Ascending aorta (tissue), 2 donors: ENCODE results near the gene PITPNM1. TPM values are rescaled to one million over a fixed set of nuclear protein-coding genes. Genes with fewer than 3 reads are reported as not detected.

Experiments
- DNase-seq, 2 donors: peaks; one replicate each; pipeline ENCODE4 v3.0.0-alpha.2; 2019; ENCODE audit warnings: low spot score in 2 of 2
- H3K27ac ChIP-seq, 2 donors: fragments of 200-600 bp; sonication (generic); one replicate each; pipeline ENCODE4 v1.5.1; 2016 to 2017; ENCODE audit warnings: mild to moderate bottlenecking in 1 of 2
- H3K27me3 ChIP-seq: fragments of 200-600 bp; sonication (generic); one replicate; pipeline ENCODE4 v1.5.1; 2017
- H3K36me3 ChIP-seq, 2 donors: fragments of 200-600 bp; sonication (generic); one replicate each; pipeline ENCODE4 v1.5.1; 2016
- H3K4me1 ChIP-seq, 2 donors: fragments of 200-600 bp; sonication (generic); one replicate each; pipeline ENCODE4 v1.5.1; 2016 to 2017; ENCODE audit warnings: mild to moderate bottlenecking in 1 of 2
- H3K4me3 ChIP-seq, 2 donors: fragments of 200-600 bp; sonication (generic); one replicate each; pipeline ENCODE4 v1.5.1; 2016 to 2017; ENCODE audit warnings: mild to moderate bottlenecking in 1 of 2
- H3K9me3 ChIP-seq, 2 donors: fragments of 200-600 bp; sonication (generic); one replicate each; pipeline ENCODE4 v1.5.1; 2016
- CTCF ChIP-seq, 3 experiments: fragments of 200-600 bp in 2 of 3; fragments of 450-650 bp in 1 of 3; sonication (generic) in 2 of 3; IDR thresholded peaks; one replicate each; pipeline ENCODE4 v1.5.1; 2016 to 2019; ENCODE audit warnings: antibody characterized with exemption in 3 of 3, mild to moderate bottlenecking in 1 of 3, moderate library complexity in 1 of 3
- intact Hi-C: fragments of 100-400 bp; cut with DNase I; formaldehyde crosslinking; loops from one replicate; pipeline ENCODE4 v1.15.1; 2023
- total RNA-seq: library from RNA; depleted of rRNA; stranded (reverse); fragments of >200 nt; gene quantifications from one replicate; pipeline ENCODE4 v1.1.0, GENCODE V29; 2016

PITPNM1 gene
- total RNA-seq, 1 donor from 2014 or later, result 31.8 TPM

GRCh38 chr11:67544616-67545242 lies 39.6 kb upstream of the PITPNM1 start:
- Histone ChIP-seq H3K27me3 (no peaks in the 10 kb centered on the region), H3K9me3 (no peaks in the 10 kb centered on the region), H3K4me1 (no peaks in the 10 kb centered on the region), H3K27ac (no peak overlapping the region), H3K4me3 (no peak overlapping the region), H3K36me3 (no peaks in the 10 kb centered on the region)
- intact Hi-C loops, result no loop called here
- no peak for TF ChIP-seq CTCF (IDR thresholded peaks at IDR 0.05)
- DNase-seq, result no peak

GRCh38 chr11:67543585-67543984 lies 38.4 kb upstream of the PITPNM1 start:
- no peak for TF ChIP-seq CTCF (IDR thresholded peaks at IDR 0.05)
- Histone ChIP-seq H3K4me3 (no peak overlapping the region), H3K36me3 (no peaks in the 10 kb centered on the region), H3K27ac (no peak overlapping the region), H3K4me1 (no peaks in the 10 kb centered on the region), H3K9me3 (no peaks in the 10 kb centered on the region), H3K27me3 (no peaks in the 10 kb centered on the region)
- no peak for DNase-seq
- intact Hi-C loops, result no loop called here

GRCh38 chr11:67542971-67543370 lies 37.8 kb upstream of the PITPNM1 start:
- Histone ChIP-seq H3K4me1 (peaks cover 0 to 3% of the 10 kb centered on the region in 2 donors), H3K9me3 (no peaks in the 10 kb centered on the region), H3K27ac (no peak overlapping the region), H3K36me3 (no peaks in the 10 kb centered on the region), H3K27me3 (no peaks in the 10 kb centered on the region), H3K4me3 (no peak overlapping the region)
- intact Hi-C loops, result no loop called here
- DNase-seq, result no peak
- TF ChIP-seq CTCF (IDR thresholded peaks at IDR 0.05), result no peak

- H3K4me3 ChIP-seq, result no peak overlapping the region
- no peaks in the 10 kb centered on the region for H3K27me3 ChIP-seq
- intact Hi-C loops, result no loop called here
- H3K9me3 ChIP-seq, result no peaks in the 10 kb centered on the region
- H3K4me1 ChIP-seq, result peaks cover 0 to 5% of the 10 kb centered on the region in 2 donors
- no peaks in the 10 kb centered on the region for H3K36me3 ChIP-seq
- no peak overlapping the region for H3K27ac ChIP-seq
- DNase-seq, result no peak
- TF ChIP-seq CTCF (IDR thresholded peaks at IDR 0.05), result no peak
Measured at GRCh38 chr11:67542169-67542568, 37.0 kb upstream of the PITPNM1 start.

GRCh38 chr11:67541198-67541597 lies 36.0 kb upstream of the PITPNM1 start:
- H3K27ac ChIP-seq, result no peak overlapping the region
- no peak for TF ChIP-seq CTCF (IDR thresholded peaks at IDR 0.05)
- no peak for DNase-seq
- H3K4me3 ChIP-seq, result no peak overlapping the region
- intact Hi-C loops, result no loop called here
- no peaks in the 10 kb centered on the region for H3K27me3 ChIP-seq
- no peaks in the 10 kb centered on the region for H3K36me3 ChIP-seq
- H3K4me1 ChIP-seq, result peaks cover 0 to 5% of the 10 kb centered on the region in 2 donors
- H3K9me3 ChIP-seq, result no peaks in the 10 kb centered on the region

- Histone ChIP-seq H3K4me1 (peaks cover 0 to 5% of the 10 kb centered on the region in 2 donors), H3K27me3 (no peaks in the 10 kb centered on the region), H3K4me3 (no peak overlapping the region), H3K27ac (no peak overlapping the region), H3K36me3 (no peaks in the 10 kb centered on the region), H3K9me3 (no peaks in the 10 kb centered on the region)
- no peak for TF ChIP-seq CTCF (IDR thresholded peaks at IDR 0.05)
- no peak for DNase-seq
- intact Hi-C loops, result no loop called here
Measured at GRCh38 chr11:67539550-67539949, 34.4 kb upstream of the PITPNM1 start.
